NCI-H1694 (cell line): ENCODE measurements around the gene DPM2.

Source experiments
- DNase-seq: peaks from one replicate; lab custom pipeline; 2025; lab: John Stamatoyannopoulos, UW

DPM2 gene, protein sequence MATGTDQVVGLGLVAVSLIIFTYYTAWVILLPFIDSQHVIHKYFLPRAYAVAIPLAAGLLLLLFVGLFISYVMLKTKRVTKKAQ

DNA sequence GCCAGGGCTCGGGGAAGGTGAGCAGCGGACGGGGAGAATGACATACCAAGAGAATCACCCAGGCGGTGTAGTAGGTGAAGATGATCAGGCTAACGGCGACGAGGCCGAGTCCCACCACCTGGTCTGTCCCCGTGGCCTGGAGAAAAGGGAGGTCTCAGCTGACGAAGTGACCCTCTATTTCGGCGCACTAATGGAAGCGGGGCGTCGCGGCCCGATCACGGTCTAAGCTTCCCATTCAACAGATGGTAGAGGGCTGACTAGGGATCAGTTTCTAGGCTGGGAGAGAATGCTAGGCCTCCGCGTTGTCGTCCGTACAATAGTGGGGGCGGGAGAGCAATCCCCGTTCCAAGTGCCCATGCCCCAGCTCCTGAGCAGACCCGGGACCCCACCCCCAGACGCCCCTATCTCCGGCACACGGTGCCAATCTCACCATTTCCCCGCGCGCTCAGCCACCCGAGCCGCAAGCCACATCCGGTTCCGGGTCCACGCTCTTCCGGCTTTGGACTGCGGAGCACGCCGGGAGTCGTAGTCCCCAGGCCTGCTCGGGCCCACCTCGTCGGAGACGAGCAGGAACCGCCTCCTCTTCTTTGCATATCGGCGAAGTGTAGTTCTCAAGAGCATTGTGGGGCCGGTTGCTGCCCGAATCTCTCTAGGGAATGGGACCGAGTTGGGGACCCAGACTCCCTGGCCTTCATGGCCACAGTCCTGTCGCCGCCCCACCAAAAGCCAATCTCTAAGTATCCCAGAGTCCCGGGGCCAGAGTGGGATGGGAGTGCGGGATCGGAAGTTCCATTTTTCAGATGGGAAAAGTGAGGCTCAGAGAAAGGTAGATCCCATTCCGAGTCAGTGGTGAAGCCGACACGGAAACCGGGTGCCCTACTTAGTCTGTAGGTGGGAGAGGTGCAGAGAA, at the start of gene DPM2:
Gene DPM2 (minus strand): TSS at position 467 of the 910 bp plus-strand sequence. CDS start 34 bp downstream, at position 433.
- peak; percentile 49 for DNase-seq

DNA sequence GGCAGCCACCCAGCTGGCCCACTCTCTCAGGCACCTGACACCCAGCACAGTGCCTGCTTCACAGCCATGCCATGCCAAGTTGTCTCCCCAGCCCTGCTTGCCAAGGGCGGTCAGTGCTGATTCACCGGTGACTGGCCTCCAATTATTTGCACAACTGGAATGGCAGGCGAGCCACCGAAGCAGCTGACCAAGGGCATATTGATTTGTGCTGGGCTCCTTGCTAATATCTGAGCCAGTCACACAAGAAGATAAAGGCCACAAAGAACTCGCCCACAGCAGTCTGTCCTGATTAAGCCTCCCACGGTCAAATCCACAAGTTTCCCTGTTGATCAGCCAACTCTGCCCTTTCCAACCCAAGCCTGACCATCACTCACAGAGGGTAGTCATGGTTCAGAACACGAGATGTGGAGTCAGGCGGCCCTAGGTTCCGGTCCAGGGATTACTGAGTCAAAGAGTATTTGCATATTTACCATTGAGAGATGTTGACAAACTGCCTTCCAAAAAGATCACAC, 49.5 kb upstream of the DPM2 start:
- DNase-seq: no peak

DNA sequence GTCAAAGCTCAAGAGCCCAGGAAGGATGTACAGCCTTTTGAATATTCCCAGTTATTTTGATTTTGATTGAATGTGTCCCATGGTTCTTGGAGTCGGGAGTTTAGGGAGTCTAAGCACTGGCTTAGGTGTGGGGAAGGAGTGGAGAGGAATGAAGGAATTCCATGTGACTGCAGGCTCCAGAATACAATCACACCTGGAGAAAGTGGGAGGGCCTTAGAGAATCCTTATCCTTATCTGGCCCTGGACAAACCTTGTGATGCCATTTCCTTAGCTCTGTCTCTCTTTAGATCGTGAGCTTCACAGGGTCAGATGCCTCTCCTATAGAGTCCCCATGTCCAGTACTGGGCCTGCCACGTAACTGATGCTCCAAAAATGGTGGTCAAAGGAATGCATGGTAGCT, 47.4 kb upstream of the DPM2 start:
- no peak for DNase-seq

DNA sequence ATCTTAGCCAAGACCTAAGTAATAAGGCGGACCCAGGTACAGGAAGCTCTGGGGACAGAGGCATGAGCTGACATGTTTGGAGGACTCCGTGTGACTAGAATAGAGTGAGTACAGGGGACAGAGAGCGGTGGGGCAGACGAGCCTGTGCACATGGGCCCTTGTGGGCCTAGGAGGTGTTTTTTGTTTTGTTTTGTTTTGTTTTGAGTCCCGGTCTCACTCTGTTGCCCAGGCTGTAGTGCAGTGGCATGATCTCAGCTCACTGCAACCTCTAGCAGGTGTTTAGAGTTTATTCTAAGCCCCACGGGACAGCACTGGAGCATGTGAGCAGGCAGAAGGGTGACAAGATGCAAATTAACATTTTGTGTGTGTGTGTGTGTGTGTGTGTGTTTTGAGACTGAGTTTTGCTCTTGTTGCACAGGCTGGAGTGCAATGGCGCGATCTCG, 46.2 kb upstream of the DPM2 start:
- no peak for DNase-seq

DNA sequence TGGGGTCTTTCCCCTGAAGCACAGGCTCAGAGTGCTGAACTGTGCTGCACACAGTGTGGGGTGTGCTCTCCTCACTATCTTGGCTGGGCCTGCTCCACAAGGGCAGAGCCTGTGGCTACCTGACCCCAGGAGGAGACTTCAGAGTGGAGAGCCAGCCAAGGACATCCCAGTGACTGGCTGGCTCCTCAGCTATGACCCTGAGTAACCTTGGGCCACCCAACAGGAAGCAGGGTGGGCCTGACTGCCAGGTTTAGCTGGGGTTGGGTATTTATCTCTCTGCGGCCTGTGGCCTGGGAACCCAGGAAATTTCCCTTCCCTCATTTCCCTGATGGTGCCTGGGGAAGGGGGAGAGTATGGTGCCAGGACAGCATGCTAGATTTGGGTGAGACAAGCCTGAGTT, 45.3 kb upstream of the DPM2 start:
- DNase-seq: no peak

DNA sequence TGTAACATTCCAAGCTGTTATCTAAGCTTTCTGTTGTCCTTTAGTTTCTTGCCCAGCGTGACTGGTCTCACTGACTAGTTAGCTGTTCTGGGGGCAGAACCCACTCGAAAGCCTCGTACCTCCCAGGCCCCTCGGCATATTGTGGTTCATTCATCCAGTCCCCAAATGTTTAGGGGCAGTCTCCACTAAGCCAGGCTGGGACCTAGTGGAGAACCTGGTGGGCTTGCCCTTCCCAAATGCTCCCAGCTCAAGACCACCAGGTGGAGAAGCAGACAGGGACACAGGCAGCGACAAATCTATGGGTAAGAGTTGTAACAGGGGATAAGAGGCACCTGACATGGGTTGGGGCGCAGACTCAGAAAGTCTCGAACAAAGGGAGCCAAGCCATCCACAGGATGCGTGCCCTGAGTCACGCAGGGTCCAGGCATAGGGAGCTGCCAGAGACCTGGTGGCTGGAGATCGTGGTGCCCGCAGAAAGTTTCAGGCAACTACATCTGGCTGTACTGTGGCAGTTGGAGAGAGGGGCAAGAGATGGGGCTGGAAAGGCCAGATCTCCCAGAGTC, 44.0 kb upstream of the DPM2 start:
- DNase-seq: no peak

DNA sequence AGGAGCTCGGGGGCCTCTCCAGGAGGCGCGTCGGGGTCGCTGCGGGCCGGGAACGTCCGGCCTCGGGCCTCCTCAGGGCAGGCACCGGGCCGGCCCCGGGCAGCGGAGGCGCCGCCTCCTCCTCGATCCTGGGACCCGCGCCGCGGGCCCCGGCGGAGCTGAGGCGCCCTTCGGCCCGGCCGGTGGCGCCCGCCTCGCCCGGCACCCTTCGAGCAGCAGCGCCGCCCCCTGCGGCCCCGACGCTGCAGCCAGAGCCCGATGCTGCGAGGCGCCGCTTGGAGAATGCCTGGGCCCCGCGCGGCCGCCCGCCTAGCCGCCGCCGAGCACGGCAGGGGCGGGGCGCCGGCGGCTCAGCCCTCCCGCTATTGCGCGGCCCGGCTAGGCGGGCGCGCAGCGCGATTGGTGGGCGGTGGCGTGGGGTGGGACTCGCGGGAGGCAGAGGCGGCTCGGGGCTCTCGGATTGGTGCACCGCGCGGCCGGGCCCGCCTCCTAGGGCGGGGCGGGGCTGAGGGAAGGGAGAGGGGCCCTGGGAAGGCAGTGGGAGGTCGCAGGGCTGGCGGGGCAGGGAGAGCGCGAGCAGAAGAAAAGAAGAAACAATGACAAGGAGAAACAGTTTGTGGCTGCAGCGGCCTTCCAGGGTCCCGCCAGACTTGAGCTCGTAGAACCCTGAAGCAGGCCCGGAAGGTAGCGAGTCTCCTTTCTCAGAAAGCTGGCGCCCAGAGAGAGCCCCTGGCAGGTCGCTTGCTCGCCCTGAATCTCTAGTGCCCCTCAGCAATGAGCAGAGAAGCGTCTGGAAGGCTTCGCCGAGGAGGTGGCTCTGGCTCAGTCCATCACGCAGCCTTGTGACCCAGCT, 43.3 kb upstream of the DPM2 start, which contains the start of gene EEIG1:
Gene EEIG1 (minus strand): TSS at position 284 of the 853 bp plus-strand sequence. CDS start 852 bp downstream, outside the sequence.
- peak; percentile 38 for DNase-seq

DNA sequence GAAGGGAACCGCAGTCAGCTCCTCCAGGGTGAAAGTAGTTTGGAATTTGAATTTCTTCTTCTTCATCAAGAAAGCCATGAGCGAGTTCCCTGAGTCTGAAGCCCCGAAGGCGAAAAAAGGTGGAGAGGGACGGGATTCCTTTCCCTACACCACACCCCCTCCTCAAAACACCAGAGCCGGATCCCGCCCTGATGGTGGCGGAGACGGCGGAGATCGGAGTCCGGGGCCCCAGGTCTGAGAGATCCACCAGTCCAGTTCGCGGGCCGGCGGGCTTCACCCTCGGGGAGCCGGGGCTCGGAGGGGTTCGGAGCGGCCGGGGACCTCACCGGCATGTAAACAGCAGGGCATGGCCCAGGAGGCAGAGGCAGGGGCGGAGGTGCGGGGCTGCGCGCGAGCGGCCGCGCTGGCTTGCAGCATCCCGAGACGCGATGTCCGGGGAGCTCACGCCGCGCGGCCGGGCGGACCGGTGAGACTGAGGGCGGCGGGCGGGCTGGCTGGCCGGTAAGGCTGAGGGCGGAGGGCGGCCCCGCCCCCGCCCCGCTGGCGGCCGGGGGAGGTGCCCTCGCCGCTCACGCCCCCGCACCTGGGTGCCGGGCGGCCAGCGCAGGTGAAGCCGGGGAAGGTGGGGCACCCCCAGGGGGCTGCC, 42.5 kb upstream of the DPM2 start:
- no peak for DNase-seq

DNA sequence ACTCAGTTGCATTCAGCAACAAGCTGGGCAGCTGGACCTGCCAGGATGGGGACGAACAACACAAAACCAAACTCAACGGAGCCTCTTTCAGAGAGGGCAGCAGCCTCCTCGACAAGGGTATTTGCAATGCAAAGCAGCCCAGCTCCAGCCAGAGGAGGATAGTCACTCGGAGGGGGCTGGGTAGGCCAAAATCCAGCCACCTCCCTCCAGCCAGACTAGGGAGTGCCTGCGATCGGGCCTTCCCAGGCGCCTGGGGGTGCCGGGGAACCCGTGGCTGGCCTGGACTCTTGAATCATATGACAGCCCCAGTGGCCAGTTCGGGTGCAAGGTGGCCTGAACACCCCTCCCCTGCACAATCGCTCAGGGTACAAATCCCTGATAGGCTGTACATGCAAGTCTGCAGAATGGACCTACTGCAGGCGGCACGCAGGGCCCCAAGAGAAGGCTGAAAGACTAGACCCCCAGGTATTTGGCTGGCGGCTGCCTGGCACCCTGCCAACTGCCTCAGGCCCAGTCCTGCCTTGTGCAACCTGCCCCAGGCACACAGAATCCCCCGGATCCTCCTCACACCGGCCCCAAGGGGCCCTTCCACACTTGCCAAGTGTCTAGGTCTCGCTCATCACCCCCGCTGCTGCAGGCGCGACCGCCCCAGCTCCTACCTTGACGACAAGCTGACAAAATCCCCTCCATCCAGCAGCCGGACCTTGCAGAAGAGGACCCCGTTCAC, 41.8 kb upstream of the DPM2 start:
- no peak for DNase-seq

DNA sequence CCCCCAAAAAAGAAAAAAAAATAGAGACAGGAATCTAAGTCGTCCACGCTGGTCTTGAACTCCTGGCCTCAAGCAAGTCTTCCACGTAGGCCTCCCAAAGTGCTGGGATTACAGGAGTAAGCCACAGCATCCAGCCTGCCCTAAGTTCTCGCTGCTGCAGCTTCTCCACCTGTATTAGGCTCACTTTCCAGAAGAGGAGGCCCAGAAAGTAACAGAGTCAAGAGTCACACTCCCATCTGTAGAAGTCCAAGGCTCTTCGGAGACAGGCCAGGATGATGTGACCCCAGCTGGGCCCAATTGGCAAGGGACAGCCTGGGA, 41.3 kb upstream of the DPM2 start:
- no peak for DNase-seq

DNA sequence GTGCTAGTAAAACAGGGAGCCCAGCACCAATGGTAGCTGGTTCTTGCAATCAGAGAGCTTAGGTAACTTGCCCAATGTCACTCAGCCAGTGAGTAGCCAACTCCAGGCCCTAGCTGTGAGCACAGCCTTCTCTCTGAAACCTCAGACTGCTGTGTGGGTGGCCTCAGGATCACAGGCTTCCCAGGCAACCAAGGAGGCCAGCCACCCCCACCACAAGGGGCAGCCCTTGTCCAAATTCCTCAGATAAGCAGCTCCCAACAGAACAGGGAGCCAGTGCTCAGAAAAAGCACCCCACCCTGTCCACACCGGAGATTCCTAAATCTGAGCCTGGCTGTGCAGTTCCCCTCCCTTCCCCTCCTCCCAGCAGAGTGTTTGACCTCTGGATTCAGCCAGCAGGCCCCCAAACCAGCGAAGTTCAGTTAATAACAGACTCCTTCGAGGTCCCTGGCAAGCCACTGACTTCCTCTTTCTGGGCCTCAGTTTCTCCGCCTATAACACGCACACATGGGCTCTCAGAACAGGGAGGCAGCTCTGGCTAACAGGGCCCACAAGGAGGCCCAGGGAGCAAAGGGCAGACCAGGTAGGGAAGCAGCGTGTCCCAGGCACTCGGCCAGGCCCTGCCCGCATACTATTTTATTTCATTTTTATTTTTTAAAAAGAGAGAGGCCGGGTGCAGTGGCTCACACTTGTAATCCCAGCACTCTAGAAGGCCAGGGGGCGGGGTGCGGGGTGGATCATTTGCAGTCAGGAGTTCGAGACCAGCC, 40.4 kb upstream of the DPM2 start:
- DNase-seq: no peak

DNA sequence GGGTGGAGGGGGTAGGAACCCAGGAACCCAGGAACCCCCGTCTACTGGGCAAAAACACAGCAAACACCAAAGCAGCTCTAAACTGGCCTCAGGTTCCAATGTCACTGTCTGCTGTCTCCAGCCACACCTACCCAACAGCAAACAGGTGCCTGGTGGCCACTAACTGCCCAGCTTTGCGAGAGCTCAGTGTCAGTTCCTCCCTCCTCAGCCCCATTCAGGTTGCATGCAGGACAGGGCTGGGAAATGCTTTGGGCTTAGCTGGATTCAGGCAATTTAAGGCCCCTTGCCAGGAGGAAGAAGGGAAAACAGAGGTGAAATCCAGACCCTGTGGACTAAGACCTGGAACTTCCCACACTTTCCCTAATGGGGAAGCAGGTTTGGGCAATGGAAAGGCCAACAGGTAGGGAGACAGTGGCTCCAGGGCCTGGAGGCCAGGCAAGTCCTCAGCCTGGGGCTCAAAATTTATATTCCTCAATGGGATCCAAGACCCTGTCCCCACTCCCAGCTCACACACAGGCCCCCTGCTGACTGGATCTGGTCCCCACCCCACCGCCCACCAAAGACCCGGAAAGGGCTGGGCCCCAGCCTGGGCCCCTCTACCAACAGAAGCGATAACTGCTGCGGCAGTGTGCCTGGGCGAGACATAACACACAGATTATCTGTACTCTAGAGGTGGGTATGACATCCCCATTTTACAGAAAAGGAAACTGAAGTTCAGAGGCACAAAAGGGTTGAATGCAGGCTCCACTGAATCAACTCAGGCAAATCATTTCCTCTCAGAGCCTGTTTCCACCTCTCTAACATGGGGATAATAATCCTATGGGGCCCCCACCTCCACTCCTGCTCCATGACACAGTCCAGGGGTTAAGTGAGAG, 39.6 kb upstream of the DPM2 start:
- DNase-seq: no peak

DNA sequence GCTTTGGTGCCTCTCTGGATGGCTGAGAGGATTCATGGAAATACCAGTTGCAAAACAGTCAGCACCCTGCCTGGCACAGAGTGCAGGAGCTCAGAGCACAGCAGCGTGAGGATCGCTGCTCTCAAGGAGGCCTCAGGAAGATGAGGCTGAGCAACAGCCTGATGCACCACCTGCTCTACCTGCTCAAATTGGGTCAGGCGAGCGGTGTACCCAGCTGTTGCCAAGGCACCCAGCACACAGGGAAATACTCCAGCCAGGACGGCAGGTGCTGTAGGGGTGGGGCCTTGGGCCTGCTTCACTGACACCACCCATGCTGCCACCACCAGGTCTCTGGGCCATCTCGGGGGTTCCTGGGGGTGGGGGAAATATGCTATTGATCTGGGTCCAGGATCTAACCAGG, 38.8 kb upstream of the DPM2 start:
- no peak for DNase-seq

DNA sequence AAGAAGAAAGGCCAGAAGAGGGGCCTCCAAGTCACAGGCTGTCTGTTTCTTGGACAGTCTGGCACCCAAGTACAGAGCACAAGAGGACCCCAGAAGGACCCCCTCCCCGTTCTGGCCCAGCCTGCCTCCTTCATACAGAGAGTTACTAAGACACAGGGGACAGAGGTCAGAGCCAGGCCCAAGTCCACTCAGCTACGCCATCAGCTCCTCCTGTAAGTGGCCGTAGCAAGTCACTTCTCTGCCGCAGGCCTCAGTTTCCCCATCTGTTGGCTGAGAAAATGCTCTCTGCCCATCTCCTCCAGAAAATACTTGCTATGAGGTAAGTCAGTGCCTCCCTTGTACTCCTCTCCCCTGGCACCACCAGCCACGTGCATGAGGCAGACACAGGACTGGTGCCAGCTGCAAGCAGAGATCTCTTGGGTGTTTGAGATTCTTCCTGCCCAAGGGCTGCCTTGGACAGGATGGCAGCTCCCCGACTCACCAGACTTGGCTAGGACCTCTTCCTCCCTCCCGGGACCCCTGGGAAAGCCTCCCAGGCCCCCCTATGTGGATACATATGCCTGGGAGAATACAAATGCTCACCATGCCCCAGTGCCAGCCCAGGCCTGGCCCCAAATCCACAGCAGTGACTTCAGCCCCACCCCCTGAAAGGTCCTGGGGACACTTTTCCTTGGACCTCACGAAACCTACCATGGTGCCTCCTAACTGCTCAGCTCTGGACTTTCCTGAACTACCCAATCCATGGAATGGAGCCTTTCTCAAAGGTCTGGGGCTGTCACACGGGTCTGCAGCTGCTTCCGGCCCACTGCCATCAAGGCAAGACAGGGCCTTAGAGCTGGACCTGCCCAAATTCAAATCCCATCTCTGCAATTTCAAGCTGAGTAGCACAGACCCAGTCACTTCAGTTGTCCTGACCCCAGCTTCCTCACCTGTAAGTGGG, 38.0 kb upstream of the DPM2 start:
- no peak for DNase-seq

DNA sequence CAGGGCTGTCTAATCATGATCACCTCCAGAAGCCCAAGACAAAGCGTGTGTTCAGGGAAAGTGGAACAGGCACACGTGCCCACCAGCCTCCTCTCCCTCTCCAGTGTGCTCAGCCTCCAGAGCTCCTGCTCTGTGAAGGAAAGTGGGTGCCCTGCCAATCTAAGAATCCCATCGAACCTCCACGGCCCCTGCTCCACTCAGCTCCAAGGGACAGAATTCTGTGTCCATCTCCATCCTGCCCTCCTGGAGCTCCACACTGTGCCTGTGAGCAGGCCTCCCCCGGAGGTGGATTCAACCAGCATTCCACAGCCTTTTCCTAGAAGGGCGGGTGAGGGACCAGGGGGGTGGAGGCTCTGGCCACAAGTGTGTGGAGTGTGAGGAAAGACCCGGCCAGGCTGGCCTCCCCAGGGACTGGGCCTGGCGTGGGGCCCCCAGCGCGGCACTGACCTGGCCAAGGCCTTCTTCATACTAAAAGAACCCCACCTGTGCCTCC, 37.2 kb upstream of the DPM2 start:
- DNase-seq: no peak

DNA sequence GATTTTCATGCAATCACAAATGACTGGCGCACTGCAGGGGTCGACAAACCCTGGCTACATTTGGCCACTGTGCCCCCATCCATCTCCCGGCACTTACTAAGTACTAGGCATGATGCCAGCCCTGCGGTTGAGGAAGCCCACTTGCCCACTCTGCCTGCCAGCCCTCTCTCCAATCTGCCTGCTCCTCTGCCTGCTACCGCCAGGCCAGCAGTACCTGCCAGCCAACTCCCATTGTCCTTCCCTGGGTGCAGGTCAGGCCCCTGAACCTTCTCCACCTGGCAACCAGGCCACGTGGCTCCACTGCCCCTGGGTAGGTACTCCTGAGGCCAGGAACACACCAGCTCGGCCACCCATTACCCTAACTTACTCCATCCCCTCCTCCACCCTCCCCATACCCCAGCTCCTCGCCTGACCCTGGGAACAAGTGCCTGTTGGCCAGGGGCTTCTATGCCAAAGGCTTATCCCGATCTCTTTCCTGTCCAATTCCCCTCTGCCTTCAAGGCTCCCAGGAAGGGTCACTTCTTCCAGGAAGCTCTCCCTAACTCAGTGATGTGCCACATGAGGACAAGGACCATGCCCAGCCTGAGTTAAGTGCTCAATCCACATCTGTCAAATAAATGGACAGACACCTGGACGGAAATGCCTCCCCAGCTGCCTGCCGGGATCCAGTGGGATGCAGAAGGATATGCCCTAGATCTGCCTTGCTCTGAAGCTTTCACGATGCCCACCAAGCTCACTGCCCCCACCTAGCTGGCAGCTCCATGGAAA, 36.5 kb upstream of the DPM2 start:
- no peak for DNase-seq
